Thymus (tissue), 11 donors: Measurements from ENCODE around the gene TIMM17B. TPM values are rescaled to one million over a fixed set of nuclear protein-coding genes. Genes with fewer than 3 reads are reported as not detected.
A peak's percentile ranks its signal among the peaks of the same experiment; 100 is the strongest.

Source experiments
- DNase-seq, 9 donors: peaks; one replicate each; pipeline ENCODE4 v3.0.0-alpha.2; 2013; ENCODE audit warnings: low spot score in 9 of 9, low read depth in 6 of 9, missing footprints in 1 of 9
- H3K27ac ChIP-seq, 2 donors: one replicate each; pipeline ENCODE4 v1.5.1; 2013; ENCODE audit warnings: control low read depth in 1 of 2, low read depth in 1 of 2, low read length in 1 of 2, mild to moderate bottlenecking in 1 of 2, moderate library complexity in 1 of 2
- H3K27me3 ChIP-seq, 2 donors: one replicate each; pipeline ENCODE4 v1.5.1; 2013; ENCODE audit warnings: low read length in 1 of 2; ENCODE audit not compliant: control insufficient read depth in 2 of 2, insufficient read depth in 1 of 2
- H3K36me3 ChIP-seq, 2 donors: one replicate each; pipeline ENCODE4 v1.5.1; 2013; ENCODE audit warnings: low read length in 1 of 2, mild to moderate bottlenecking in 1 of 2, moderate library complexity in 1 of 2; ENCODE audit not compliant: control insufficient read depth in 2 of 2, insufficient read depth in 2 of 2
- H3K4me1 ChIP-seq, 2 donors: one replicate each; pipeline ENCODE4 v1.5.1; 2013; ENCODE audit warnings: low read length in 2 of 2; ENCODE audit not compliant: control insufficient read depth in 2 of 2, insufficient read depth in 2 of 2
- H3K4me3 ChIP-seq, 2 donors: one replicate each; pipeline ENCODE4 v1.5.1; 2013; ENCODE audit warnings: low read length in 2 of 2, control low read depth in 1 of 2, mild to moderate bottlenecking in 1 of 2
- H3K9me3 ChIP-seq, 2 donors: one replicate each; pipeline ENCODE4 v1.5.1; 2013; ENCODE audit warnings: low read length in 1 of 2, mild to moderate bottlenecking in 1 of 2; ENCODE audit not compliant: control insufficient read depth in 2 of 2, insufficient read depth in 1 of 2
- whole genome bisulfite sequencing: extraction: QIAGEN DNeasy Blood & Tissue Kit; methylation state at CpG from one replicate; pipeline ENCODE4 v1.1.7; 2013; 5-methylcytosine and 5-hydroxymethylcytosine counted together
- polyA plus RNA-seq: library from polyadenylated mRNA; stranded (reverse); fragments of 200-250 nt; gene quantifications from one replicate; pipeline ENCODE4 v1.2.3, GENCODE V29; 2013
- total RNA-seq: library from RNA; stranded (reverse); fragments of 120-200 nt; gene quantifications from one replicate; pipeline ENCODE4 v1.2.4, GENCODE V29; 2013
- donor health status: healthy.

Gene TIMM17B
- total and polyA plus RNA-seq, 2 donors, result 52.3 to 60.9 TPM

- DNase-seq, result no peak
- H3K9me3 ChIP-seq, result peaks cover 0 to 4% of the 10 kb centered on the region in 2 donors
- no peaks in the 10 kb centered on the region for H3K27me3 ChIP-seq
- H3K36me3 ChIP-seq, result peaks cover 33 to 46% of the 10 kb centered on the region in 2 donors
- no peak overlapping the region for H3K27ac ChIP-seq
- no peak overlapping the region for H3K4me3 ChIP-seq
- peaks cover 0 to 9% of the 10 kb centered on the region in 2 donors for H3K4me1 ChIP-seq
- over 99% methylated on average over 6 of the region's 6 CpGs for WGBS
Observed at GRCh38 chrX:48903290-48903689, 5.7 kb upstream of the TIMM17B start.

DNA sequence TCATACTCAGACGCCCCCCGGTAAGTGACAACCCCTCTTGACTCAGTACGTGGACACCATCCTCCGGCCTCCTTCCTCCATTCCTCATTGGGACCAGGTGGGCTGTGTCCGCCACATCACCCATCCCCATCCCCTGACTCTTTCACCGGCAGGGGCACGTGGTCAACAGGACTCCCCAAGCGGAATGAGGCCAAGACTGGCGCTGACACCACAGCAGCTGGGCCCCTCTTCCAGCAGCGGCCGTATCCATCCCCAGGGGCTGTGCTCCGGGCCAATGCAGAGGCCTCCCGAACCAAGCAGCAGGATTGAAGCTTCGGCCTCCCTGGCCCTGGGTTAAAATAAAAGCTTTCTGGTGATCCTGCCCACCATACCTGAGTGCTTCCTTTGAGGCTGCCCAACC, 5.2 kb upstream of the TIMM17B start:
- Histone ChIP-seq H3K27me3 (no peaks in the 10 kb centered on the region), H3K4me3 (no peak overlapping the region), H3K4me1 (peaks cover 0 to 9% of the 10 kb centered on the region in 2 donors), H3K27ac (no peak overlapping the region), H3K36me3 (peaks cover 33 to 46% of the 10 kb centered on the region in 2 donors), H3K9me3 (peaks cover 0 to 7% of the 10 kb centered on the region in 2 donors)
- 98% methylated on average over 14 of the region's 14 CpGs for WGBS
- DNase-seq, result no peak

DNA sequence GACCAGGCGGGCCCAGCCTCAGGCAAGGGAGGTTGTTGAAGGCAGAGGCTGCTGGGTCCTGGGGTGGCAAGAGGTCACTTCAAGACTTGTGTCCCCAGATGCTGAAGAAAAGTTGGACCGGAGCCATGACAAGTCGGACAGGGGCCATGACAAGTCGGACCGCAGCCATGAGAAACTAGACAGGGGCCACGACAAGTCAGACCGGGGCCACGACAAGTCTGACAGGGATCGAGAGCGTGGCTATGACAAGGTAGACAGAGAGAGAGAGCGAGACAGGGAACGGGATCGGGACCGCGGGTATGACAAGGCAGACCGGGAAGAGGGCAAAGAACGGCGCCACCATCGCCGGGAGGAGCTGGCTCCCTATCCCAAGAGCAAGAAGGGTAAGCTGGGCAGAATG, 4.6 kb upstream of the TIMM17B start:
- H3K4me3 ChIP-seq, result no peak overlapping the region
- H3K4me1 ChIP-seq, result peaks cover 0 to 9% of the 10 kb centered on the region in 2 donors
- peaks cover 33 to 46% of the 10 kb centered on the region in 2 donors for H3K36me3 ChIP-seq
- H3K27ac ChIP-seq, result no peak overlapping the region
- 98% methylated on average over 20 of the region's 20 CpGs for WGBS
- no peaks in the 10 kb centered on the region for H3K27me3 ChIP-seq
- no peak for DNase-seq
- peaks cover 0 to 7% of the 10 kb centered on the region in 2 donors for H3K9me3 ChIP-seq

- H3K27me3 ChIP-seq, result no peaks in the 10 kb centered on the region
- WGBS, result 96% methylated on average over 7 of the region's 7 CpGs
- no peak for DNase-seq
- no peak overlapping the region for H3K4me3 ChIP-seq
- peaks cover 0 to 7% of the 10 kb centered on the region in 2 donors for H3K9me3 ChIP-seq
- H3K27ac ChIP-seq, result peak overlapping the region in 1 of 2 donors; percentile 5
- peaks cover 28 to 46% of the 10 kb centered on the region in 2 donors for H3K36me3 ChIP-seq
- peaks cover 7 to 17% of the 10 kb centered on the region in 2 donors for H3K4me1 ChIP-seq
Observed at GRCh38 chrX:48901069-48901468, 3.5 kb upstream of the TIMM17B start.

- Histone ChIP-seq H3K36me3 (peaks cover 30 to 33% of the 10 kb centered on the region in 2 donors), H3K4me1 (peaks cover 7 to 17% of the 10 kb centered on the region in 2 donors), H3K27me3 (no peaks in the 10 kb centered on the region), H3K27ac (no peak overlapping the region), H3K9me3 (peaks cover 0 to 7% of the 10 kb centered on the region in 2 donors), H3K4me3 (no peak overlapping the region)
- DNase-seq, result no peak
- 97% methylated on average over 8 of the region's 8 CpGs for WGBS
Observed at GRCh38 chrX:48899078-48899410, 1.5 kb upstream of the TIMM17B start.

DNA sequence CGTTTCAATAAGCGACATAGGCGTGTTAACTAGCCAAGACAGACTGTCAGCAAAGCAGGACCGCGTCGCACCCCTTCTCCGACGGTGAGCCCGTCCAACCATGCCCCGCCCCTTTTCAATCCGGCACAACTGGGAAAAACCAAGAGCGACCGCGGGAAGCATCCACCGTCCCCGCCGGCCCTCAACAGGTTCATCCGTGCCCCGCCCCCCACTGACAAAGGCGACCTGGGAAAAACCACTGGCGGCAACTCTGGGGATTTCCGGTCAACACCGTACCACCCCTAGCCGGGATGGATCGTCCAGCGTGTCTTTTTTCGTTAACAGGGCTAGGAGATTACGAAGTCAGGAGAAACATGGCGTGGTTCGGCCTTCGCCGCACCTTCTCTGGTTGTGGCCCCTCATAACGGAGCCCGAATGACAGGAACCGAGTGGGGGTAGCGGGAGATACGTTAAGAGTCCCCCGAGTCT, 377 bp downstream of the TIMM17B start:
- Histone ChIP-seq H3K4me1 (peaks cover 7 to 17% of the 10 kb centered on the region in 2 donors), H3K9me3 (peaks cover 0 to 7% of the 10 kb centered on the region in 2 donors), H3K27me3 (no peaks in the 10 kb centered on the region), H3K36me3 (peaks cover 27% of the 10 kb centered on the region in 2 donors), H3K27ac (peak overlapping the region; percentile 82 to 97), H3K4me3 (peak overlapping the region; percentile 67 to 69)
- under 1% methylated on average over 38 of the region's 38 CpGs for WGBS
- peak in 2 of 9 donors; percentile 24 to 50 for DNase-seq

GRCh38 chrX:48896611-48897011, 957 bp downstream of the TIMM17B start:
- H3K9me3 ChIP-seq, result peaks cover 0 to 10% of the 10 kb centered on the region in 2 donors
- peaks cover 21% of the 10 kb centered on the region in 2 donors for H3K36me3 ChIP-seq
- H3K27me3 ChIP-seq, result peaks cover 0 to 3% of the 10 kb centered on the region in 2 donors
- no peak for DNase-seq
- WGBS, result 64% methylated on average over 9 of the region's 9 CpGs
- H3K4me3 ChIP-seq, result peak overlapping the region; percentile 67 to 69
- H3K4me1 ChIP-seq, result peaks cover 7 to 22% of the 10 kb centered on the region in 2 donors
- H3K27ac ChIP-seq, result peak overlapping the region in 1 of 2 donors; percentile 97

GRCh38 chrX:48894891-48895290, 2.7 kb downstream of the TIMM17B start:
- Histone ChIP-seq H3K4me1 (peaks cover 7 to 22% of the 10 kb centered on the region in 2 donors), H3K27me3 (peaks cover 0 to 19% of the 10 kb centered on the region in 2 donors), H3K27ac (no peak overlapping the region), H3K36me3 (peaks cover 12 to 18% of the 10 kb centered on the region in 2 donors), H3K9me3 (peaks cover 0 to 6% of the 10 kb centered on the region in 2 donors), H3K4me3 (no peak overlapping the region)
- 100% methylated on average over 6 of the region's 6 CpGs for WGBS
- no peak for DNase-seq

- peaks cover 12 to 14% of the 10 kb centered on the region in 2 donors for H3K36me3 ChIP-seq
- H3K27me3 ChIP-seq, result peaks cover 0 to 21% of the 10 kb centered on the region in 2 donors
- peaks cover 7 to 17% of the 10 kb centered on the region in 2 donors for H3K4me1 ChIP-seq
- peaks cover 0 to 6% of the 10 kb centered on the region in 2 donors for H3K9me3 ChIP-seq
- H3K4me3 ChIP-seq, result no peak overlapping the region
- no peak overlapping the region for H3K27ac ChIP-seq
- WGBS, result 99% methylated on average over 16 of the region's 16 CpGs
- DNase-seq, result no peak
Observed at GRCh38 chrX:48893556-48894348, 3.8 kb downstream of the TIMM17B start.
